Measurements from ENCODE around the gene SYNPO2. TPM values are rescaled to one million over a fixed set of nuclear protein-coding genes. Genes with fewer than 3 reads are reported as not detected.
A peak's percentile ranks its signal among the peaks of the same experiment; 100 is the strongest.
"Not testable (repeated sequence)": the region's sequence is repeated elsewhere in the genome, so short reads cannot be mapped to it uniquely, and the experiment has no call there.

Gene SYNPO2
- total and polyA plus RNA-seq, 4 donors: 85.9 to 1,531 (median 273) TPM

GRCh38 chr4:118975449-118976192 is 87.0 kb downstream of the SYNPO2 start:
- 69 to 76% methylated on average over 7 of the region's 7 CpGs for WGBS, 2 donors
- peak overlapping the region in 1 of 2 donors; percentile 70 for H3K27ac ChIP-seq (ENCODE audit: low read depth in 1 of 2, low read length in 2 of 2)
- H3K27me3 ChIP-seq (ENCODE audit: control insufficient read depth in 1 of 2, insufficient read depth in 2 of 2, low read length in 1 of 2): no peaks in the 10 kb centered on the region
- peaks cover 0 to 2% of the 10 kb centered on the region in 2 donors for H3K36me3 ChIP-seq (ENCODE audit: control insufficient read depth in 1 of 2, insufficient read depth in 2 of 2, low read length in 1 of 2)
- H3K9me3 ChIP-seq (ENCODE audit: control insufficient read depth, low read length): no peaks in the 10 kb centered on the region
- ATAC-seq (ENCODE audit: low FRiP score) (no peak), DNase-seq (no peak)
- H3K4me3 ChIP-seq (ENCODE audit: low read length in 2 of 2): no peak overlapping the region
- intact Hi-C loops (cut with DNase I): no loop called here
- H3K4me1 ChIP-seq (ENCODE audit: control insufficient read depth in 1 of 2, insufficient read depth in 2 of 2, low read length in 2 of 2): peaks cover 8 to 13% of the 10 kb centered on the region in 2 donors

DNA sequence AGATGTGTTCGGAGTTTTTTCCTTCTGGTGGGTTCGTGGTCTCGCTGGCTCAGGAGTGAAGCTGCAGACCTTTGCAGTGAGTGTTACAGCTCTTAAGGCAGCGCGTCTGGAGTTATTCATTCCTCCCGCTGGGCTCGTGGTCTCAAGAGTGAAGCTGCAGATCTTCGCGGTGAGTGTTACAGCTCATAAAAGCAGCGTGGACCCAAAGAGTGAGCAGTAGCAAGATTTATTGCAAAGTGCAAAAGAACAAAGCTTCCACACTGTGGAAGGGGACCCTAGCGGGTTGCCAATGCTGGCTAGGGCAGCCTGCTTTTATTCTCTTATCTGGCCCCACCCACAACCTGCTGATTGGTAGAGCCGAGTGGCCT is 87.5 kb downstream of the SYNPO2 start:
- H3K27me3 ChIP-seq (ENCODE audit: control insufficient read depth in 1 of 2, insufficient read depth in 2 of 2, low read length in 1 of 2); H3K9me3 ChIP-seq (ENCODE audit: control insufficient read depth, low read length); H3K36me3 ChIP-seq (ENCODE audit: control insufficient read depth in 1 of 2, insufficient read depth in 2 of 2, low read length in 1 of 2); H3K4me3 ChIP-seq (ENCODE audit: low read length in 2 of 2); DNase-seq; ATAC-seq (ENCODE audit: low FRiP score); H3K27ac ChIP-seq (ENCODE audit: low read depth in 1 of 2, low read length in 2 of 2); intact Hi-C loops (cut with DNase I): not testable (repeated sequence)
- peaks cover 10 to 13% of the 10 kb centered on the region in 2 donors for H3K4me1 ChIP-seq (ENCODE audit: control insufficient read depth in 1 of 2, insufficient read depth in 2 of 2, low read length in 2 of 2)
- WGBS, 2 donors: 86 to 95% methylated on average over 12 of the region's 12 CpGs

- DNase-seq; H3K27ac ChIP-seq (ENCODE audit: low read depth in 1 of 2, low read length in 2 of 2); H3K9me3 ChIP-seq (ENCODE audit: control insufficient read depth, low read length); intact Hi-C loops (cut with DNase I); H3K36me3 ChIP-seq (ENCODE audit: control insufficient read depth in 1 of 2, insufficient read depth in 2 of 2, low read length in 1 of 2); H3K27me3 ChIP-seq (ENCODE audit: control insufficient read depth in 1 of 2, insufficient read depth in 2 of 2, low read length in 1 of 2); H3K4me3 ChIP-seq (ENCODE audit: low read length in 2 of 2); ATAC-seq (ENCODE audit: low FRiP score): not testable (repeated sequence)
- peaks cover 7 to 13% of the 10 kb centered on the region in 2 donors for H3K4me1 ChIP-seq (ENCODE audit: control insufficient read depth in 1 of 2, insufficient read depth in 2 of 2, low read length in 2 of 2)
- 89 to 91% methylated on average over 19 to 24 of the region's 24 CpGs for WGBS, 2 donors
Observed at GRCh38 chr4:118977100-118977499, 88.4 kb downstream of the SYNPO2 start.

GRCh38 chr4:118979712-118980111 is 91.1 kb downstream of the SYNPO2 start:
- H3K4me1 ChIP-seq (ENCODE audit: control insufficient read depth in 1 of 2, insufficient read depth in 2 of 2, low read length in 2 of 2): peaks cover 14 to 15% of the 10 kb centered on the region in 2 donors
- 60 to 70% methylated on average over 3 of the region's 3 CpGs for WGBS, 2 donors
- H3K27ac ChIP-seq (ENCODE audit: low read depth in 1 of 2, low read length in 2 of 2): no peak overlapping the region
- intact Hi-C loops (cut with DNase I): loop anchor here (5.0 to 10.0 kb wide), 6 partner anchors 53 to 1075 kb away; partner anchors contain the start of genes USP53 (in 2 of the 2) and MYOZ2 (in 1 of the 2)
- no peak overlapping the region for H3K4me3 ChIP-seq (ENCODE audit: low read length in 2 of 2)
- ATAC-seq (ENCODE audit: low FRiP score) (no peak), DNase-seq (no peak)
- peaks cover 0 to 2% of the 10 kb centered on the region in 2 donors for H3K36me3 ChIP-seq (ENCODE audit: control insufficient read depth in 1 of 2, insufficient read depth in 2 of 2, low read length in 1 of 2)
- no peaks in the 10 kb centered on the region for H3K27me3 ChIP-seq (ENCODE audit: control insufficient read depth in 1 of 2, insufficient read depth in 2 of 2, low read length in 1 of 2)
- no peaks in the 10 kb centered on the region for H3K9me3 ChIP-seq (ENCODE audit: control insufficient read depth, low read length)

GRCh38 chr4:118981171-118981838 is 92.7 kb downstream of the SYNPO2 start:
- Histone ChIP-seq H3K27me3 (ENCODE audit: control insufficient read depth in 1 of 2, insufficient read depth in 2 of 2, low read length in 1 of 2) (no peaks in the 10 kb centered on the region), H3K9me3 (ENCODE audit: control insufficient read depth, low read length) (no peaks in the 10 kb centered on the region), H3K4me3 (ENCODE audit: low read length in 2 of 2) (no peak overlapping the region), H3K4me1 (ENCODE audit: control insufficient read depth in 1 of 2, insufficient read depth in 2 of 2, low read length in 2 of 2) (peaks cover 17 to 18% of the 10 kb centered on the region in 2 donors), H3K27ac (ENCODE audit: low read depth in 1 of 2, low read length in 2 of 2) (peak overlapping the region; percentile 72 to 73), H3K36me3 (ENCODE audit: control insufficient read depth in 1 of 2, insufficient read depth in 2 of 2, low read length in 1 of 2) (peaks cover 0 to 2% of the 10 kb centered on the region in 2 donors)
- ATAC-seq (ENCODE audit: low FRiP score): peak; percentile 27
- intact Hi-C loops (cut with DNase I): loop anchor here (5.0 to 10.0 kb wide), 6 partner anchors 51 to 1073 kb away; partner anchors contain the start of genes USP53 (in 2 of the 2) and MYOZ2 (in 1 of the 2)
- DNase-seq: no peak
- 21 to 26% methylated on average over 6 of the region's 6 CpGs for WGBS, 2 donors

- Histone ChIP-seq H3K4me1 (ENCODE audit: control insufficient read depth in 1 of 2, insufficient read depth in 2 of 2, low read length in 2 of 2) (peaks cover 18 to 22% of the 10 kb centered on the region in 2 donors), H3K27ac (ENCODE audit: low read depth in 1 of 2, low read length in 2 of 2) (peak overlapping the region in 1 of 2 donors; percentile 68)
Observed at GRCh38 chr4:118981839-118982381, 93.3 kb downstream of the SYNPO2 start.

GRCh38 chr4:118983293-118983692 is 94.6 kb downstream of the SYNPO2 start:
- ATAC-seq (ENCODE audit: low FRiP score) (no peak), DNase-seq (no peak)
- Histone ChIP-seq H3K4me1 (ENCODE audit: control insufficient read depth in 1 of 2, insufficient read depth in 2 of 2, low read length in 2 of 2) (peaks cover 18 to 24% of the 10 kb centered on the region in 2 donors), H3K36me3 (ENCODE audit: control insufficient read depth in 1 of 2, insufficient read depth in 2 of 2, low read length in 1 of 2) (peaks cover 0 to 2% of the 10 kb centered on the region in 2 donors), H3K9me3 (ENCODE audit: control insufficient read depth, low read length) (no peaks in the 10 kb centered on the region), H3K4me3 (ENCODE audit: low read length in 2 of 2) (no peak overlapping the region), H3K27ac (ENCODE audit: low read depth in 1 of 2, low read length in 2 of 2) (peak overlapping the region; percentile 69 to 87), H3K27me3 (ENCODE audit: control insufficient read depth in 1 of 2, insufficient read depth in 2 of 2, low read length in 1 of 2) (no peaks in the 10 kb centered on the region)
- WGBS, 2 donors: 69 to 77% methylated on average over 2 of the region's 2 CpGs
- intact Hi-C loops (cut with DNase I): loop anchor here (2.0 to 10.0 kb wide), 7 partner anchors 49 to 1072 kb away; partner anchors contain the start of genes USP53 (in 2 of the 2) and MYOZ2 (in 1 of the 2)

More at GRCh38 chr4:118981839-118982381, 93.3 kb downstream of the SYNPO2 start:
- ATAC-seq (ENCODE audit: low FRiP score): peak; percentile 90
- peaks cover 0 to 2% of the 10 kb centered on the region in 2 donors for H3K36me3 ChIP-seq (ENCODE audit: control insufficient read depth in 1 of 2, insufficient read depth in 2 of 2, low read length in 1 of 2)
- DNase-seq: peak in 1 of 2 donors; percentile 75
- 21 to 23% methylated on average over 7 of the region's 7 CpGs for WGBS, 2 donors
- no peaks in the 10 kb centered on the region for H3K9me3 ChIP-seq (ENCODE audit: control insufficient read depth, low read length)
- no peak overlapping the region for H3K4me3 ChIP-seq (ENCODE audit: low read length in 2 of 2)
- no peaks in the 10 kb centered on the region for H3K27me3 ChIP-seq (ENCODE audit: control insufficient read depth in 1 of 2, insufficient read depth in 2 of 2, low read length in 1 of 2)
- intact Hi-C loops (cut with DNase I): loop anchor here (1.0 to 10.0 kb wide), 8 partner anchors 50 to 1073 kb away; partner anchors contain the start of genes USP53 (in 2 of the 2) and MYOZ2 (in 1 of the 2)

DNA sequence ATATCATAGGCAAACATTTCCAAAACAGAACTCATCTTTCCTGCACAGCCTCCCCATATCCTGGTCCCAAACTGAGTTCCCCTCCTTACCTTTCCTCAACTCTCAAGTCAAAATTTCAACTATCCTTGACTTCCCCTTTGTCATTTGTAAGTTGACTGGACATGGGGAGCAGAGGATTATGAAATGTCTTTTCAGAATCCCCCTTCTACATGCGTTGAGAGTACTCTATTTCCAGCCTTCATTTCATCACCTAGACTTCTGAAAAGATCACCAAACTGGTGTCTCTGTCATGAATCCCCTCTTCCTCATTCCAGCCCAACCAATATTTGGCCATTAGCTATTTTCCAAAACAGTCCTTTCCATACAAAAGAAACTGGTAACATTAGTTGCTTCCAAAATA is 95.2 kb downstream of the SYNPO2 start:
- H3K4me1 ChIP-seq (ENCODE audit: control insufficient read depth in 1 of 2, insufficient read depth in 2 of 2, low read length in 2 of 2): peaks cover 17 to 24% of the 10 kb centered on the region in 2 donors
- WGBS, 2 donors: 69 to 73% methylated on average over 1 of the region's 1 CpG
- peaks cover 0 to 2% of the 10 kb centered on the region in 2 donors for H3K36me3 ChIP-seq (ENCODE audit: control insufficient read depth in 1 of 2, insufficient read depth in 2 of 2, low read length in 1 of 2)
- H3K27ac ChIP-seq (ENCODE audit: low read depth in 1 of 2, low read length in 2 of 2): peak overlapping the region; percentile 57 to 87
- intact Hi-C loops (cut with DNase I): loop anchor here (2.0 to 10.0 kb wide), 7 partner anchors 48 to 1071 kb away; partner anchors contain the start of genes USP53 (in 2 of the 2) and MYOZ2 (in 1 of the 2)
- no peak overlapping the region for H3K4me3 ChIP-seq (ENCODE audit: low read length in 2 of 2)
- no peaks in the 10 kb centered on the region for H3K27me3 ChIP-seq (ENCODE audit: control insufficient read depth in 1 of 2, insufficient read depth in 2 of 2, low read length in 1 of 2)
- no peak for ATAC-seq (ENCODE audit: low FRiP score)
- no peak for DNase-seq
- no peaks in the 10 kb centered on the region for H3K9me3 ChIP-seq (ENCODE audit: control insufficient read depth, low read length)
